ENCODE data around the gene MATN1.

Gene MATN1

DNA sequence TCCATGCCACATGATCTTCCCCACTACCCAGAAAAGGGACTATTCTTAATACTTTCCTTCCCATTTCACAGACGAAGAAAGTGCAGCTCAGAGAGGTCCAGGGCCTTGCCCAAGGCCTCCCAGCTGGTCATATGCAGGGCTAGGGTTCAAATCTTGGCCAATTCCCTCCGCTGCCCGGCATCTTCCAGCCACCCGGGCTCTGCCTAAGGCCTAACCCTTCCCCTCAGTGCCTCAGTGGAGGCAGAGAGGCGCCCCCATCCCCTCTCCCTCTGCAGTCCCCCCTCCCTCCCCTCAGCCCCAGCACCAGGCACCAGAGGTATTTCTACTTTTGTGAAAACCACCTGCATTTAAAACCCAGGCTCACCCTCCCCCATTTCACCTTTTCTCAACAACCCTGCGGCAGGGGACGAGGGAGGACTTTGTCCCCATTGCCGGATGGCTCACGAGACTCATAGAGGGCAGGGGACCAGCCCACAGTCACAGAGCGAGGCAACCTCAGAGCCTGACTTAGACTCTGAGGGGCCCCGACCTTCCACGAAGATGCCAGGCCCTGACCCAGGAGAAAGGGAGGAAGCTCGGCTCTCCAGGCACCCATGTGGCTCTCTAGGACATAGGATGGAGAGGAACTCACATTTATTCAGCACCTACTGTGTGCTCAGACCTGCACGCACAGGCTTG is 21.9 kb upstream of the MATN1 start:
- DNase-seq (ENCODE audit: low spot score) = no peak

DNA sequence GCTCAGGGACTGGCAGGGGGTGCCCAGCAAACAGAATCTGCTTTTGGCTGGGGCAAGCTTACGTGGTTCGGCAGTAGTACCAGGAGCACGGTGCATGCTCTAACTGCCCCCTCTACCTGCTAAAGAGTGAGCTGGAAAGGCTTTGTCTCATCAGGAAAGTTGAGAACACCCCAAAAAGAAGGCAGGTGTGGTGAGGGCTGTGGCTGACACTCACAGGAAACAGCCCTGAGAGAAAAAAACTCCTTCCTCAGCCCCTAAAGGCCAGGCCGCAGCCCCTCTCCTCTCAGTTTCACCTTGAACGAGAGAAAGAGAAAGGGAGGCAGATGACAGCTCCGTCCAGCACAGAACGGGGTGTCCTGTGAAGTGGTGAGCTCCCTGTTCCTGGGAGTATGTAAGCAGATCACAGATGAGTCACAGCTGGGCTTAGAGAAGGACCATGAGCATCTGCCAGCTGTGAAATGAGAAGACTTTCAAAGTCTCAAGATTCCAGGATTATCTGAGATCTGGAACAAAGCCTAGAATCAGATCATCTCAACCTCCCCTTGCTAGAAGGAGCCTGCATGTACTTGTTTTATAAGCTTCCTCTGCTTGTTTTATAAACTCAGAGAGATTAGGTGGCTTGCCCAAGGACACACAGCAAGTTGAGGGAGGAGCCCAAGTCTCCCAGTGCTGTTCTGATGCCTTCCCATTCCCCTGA is 20.8 kb upstream of the MATN1 start:
- DNase-seq (ENCODE audit: low spot score) = no peak

DNA sequence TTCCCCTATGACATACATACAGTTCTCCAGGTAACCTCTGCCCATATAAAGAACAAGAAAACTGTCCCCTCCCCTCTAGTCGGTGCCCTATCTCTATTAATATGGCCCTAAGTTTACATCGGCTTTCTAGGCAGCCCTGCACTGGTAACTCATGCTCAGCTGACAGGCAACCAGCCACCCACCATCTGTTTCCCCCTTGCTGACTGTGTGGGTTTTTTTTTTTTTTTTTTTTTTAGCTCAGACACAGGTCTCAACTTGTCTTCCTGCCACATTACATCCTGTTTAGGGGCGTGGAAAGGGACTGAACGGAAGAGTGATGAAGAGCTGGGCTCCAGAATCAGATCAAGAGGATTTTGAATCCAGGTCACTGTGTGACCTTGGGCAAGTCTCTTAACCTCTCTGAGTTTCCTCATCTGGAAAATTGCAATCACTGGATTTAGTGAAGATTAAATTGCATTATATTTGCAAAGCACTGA is 20.2 kb upstream of the MATN1 start:
- no peak for DNase-seq (ENCODE audit: low spot score)

GRCh38 chr1:30742963-30743559 is 19.7 kb upstream of the MATN1 start:
- no peak for DNase-seq (ENCODE audit: low spot score)

- no peak for DNase-seq (ENCODE audit: low spot score)
Measured at GRCh38 chr1:30742300-30742962, 19.0 kb upstream of the MATN1 start.

GRCh38 chr1:30741239-30741894 is 18.0 kb upstream of the MATN1 start:
- DNase-seq (ENCODE audit: low spot score) = no peak

DNA sequence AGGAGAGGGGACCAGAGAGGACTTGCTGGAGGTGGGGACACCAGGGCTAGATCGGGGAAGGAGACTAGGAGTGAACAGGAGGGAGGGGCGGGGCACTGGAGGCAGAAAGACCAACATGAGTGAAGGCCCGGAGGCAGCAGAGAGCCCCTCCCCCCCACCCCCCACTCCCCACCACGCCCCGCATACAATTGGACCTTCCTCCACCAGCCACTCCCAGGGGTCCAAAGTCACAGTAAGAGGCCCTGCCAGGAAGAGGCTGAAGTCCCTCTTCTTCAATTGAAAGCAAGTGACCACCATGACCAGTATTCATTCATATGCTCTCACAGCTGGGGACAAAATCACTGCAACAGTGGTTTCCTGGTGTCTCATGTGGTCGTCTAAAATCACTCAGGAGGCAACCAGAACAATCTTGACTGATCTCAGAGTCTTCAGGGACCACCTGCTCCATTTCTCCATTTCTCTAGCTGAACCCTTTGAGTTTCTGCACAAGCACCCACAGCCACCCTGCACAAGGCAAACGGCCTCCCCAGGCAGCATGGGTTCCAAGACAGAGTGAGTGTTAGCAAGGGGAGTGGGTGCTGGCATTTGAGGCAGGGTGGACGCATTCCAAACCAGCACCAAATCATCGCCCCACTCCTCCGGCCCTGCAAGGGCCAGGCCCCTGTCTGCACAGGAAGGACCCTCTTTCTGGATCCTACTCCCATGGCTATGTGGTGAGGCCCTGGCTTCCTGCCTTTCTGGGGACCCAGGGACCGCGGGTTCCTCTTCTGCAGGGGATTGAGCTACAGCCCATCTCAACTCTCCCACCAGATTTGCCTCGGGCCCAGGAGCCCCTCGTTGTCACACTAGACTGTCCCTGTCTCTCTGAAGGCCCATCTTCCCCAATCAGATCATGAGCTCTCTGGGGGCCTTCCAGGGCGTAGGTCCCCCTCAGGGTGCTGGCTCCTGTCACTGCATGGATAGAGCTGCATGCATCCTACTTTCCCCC is 17.2 kb upstream of the MATN1 start:
- no peak for DNase-seq (ENCODE audit: low spot score)

DNA sequence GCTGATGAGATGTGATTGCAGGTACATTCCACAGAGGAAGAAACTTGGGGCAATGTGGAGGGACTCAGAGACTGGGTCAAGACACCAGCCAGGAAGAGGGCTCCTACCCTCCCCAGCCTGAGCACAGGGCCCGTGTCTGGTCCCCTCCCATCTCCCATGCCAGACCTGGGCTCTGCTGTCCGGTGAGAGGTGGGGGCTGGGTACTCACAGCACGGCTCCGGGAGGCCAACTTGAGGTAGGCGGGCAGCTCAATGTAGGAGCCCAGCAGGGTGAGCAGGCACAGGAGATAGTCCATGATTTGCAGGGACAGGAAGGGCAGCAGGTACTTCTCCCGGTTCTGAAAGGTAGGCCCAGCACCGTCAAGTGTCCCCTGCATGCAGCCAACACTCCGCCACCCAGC is 16.2 kb upstream of the MATN1 start:
- no peak for DNase-seq (ENCODE audit: low spot score)

GRCh38 chr1:30738715-30739559 is 15.6 kb upstream of the MATN1 start:
- no peak for DNase-seq (ENCODE audit: low spot score)

DNA sequence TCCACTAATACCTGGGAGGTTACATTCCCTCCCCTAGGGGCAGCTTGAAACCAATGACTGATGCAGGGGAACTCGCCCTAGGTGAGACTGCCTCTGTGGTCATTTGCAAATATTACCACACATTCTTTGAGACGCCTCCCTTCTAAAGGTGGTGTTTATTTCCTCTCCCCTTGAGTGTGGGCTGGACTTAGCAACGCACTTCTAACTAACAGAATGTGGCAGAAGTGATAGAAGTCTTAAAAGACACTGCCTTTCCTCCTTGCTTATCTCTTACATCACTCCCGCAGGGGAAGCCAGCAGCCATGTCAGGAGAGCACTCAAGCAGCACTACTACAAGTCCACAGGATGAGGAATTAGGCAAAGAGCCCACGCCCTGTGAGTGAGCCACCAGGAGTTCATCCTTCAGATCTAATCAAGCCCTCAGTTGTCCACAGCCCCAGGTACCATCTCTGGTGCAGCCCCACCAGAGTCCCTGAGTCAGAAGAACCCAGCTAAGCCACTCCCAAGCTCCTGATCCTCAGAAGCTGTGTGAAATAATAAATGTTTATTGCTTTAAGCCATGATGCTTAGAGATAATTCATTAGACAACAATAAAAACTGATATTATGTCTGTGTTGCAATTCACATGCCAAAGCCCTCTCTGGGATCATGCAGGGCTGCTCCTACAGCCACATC is 14.8 kb upstream of the MATN1 start:
- DNase-seq (ENCODE audit: low spot score) = no peak

- DNase-seq (ENCODE audit: low spot score) = no peak
Measured at GRCh38 chr1:30737357-30738039, 14.1 kb upstream of the MATN1 start.

- DNase-seq (ENCODE audit: low spot score) = no peak
Measured at GRCh38 chr1:30735668-30736498, 12.5 kb upstream of the MATN1 start.

DNA sequence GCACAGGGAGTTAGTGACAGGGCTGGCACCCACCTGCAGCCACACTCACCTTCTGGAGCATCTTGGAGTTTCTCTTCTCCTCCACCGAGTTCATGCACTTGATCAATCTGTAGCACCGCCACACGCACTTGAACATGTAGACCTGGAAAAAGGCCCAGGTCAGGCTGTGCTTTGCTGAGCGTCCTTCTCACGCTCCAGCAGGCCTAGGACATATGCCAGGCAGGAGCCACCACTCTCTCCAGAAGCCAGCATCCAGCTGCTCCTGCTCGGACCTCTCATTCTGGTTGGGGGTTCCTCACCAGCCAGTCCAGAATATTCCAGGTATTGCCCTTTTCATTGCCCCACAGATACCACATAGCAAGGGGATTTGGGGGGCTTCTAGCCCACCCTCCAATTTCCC is 11.7 kb upstream of the MATN1 start:
- DNase-seq (ENCODE audit: low spot score) = no peak

GRCh38 chr1:30734580-30734979 is 11.2 kb upstream of the MATN1 start:
- no peak for DNase-seq (ENCODE audit: low spot score)

DNA sequence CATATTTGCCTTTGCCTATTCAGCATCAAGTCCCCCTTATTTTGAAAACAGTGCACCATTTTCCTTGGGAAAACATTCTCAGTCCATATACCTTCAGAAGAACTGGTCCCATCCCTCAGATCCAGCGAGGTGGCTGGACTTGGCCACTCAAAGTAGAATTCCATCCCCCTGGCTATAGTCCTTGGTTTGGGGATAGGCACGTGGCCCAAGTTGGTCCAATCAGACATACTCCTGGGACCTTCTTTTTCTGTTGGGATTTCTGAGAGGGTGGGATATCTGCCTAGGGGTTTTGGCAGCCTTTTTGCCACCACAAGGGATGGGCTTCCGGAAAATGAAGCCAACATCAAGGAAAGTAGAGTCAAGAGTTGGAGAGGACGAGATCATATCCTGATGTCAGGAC is 10.7 kb upstream of the MATN1 start:
- no peak for DNase-seq (ENCODE audit: low spot score)

DNA sequence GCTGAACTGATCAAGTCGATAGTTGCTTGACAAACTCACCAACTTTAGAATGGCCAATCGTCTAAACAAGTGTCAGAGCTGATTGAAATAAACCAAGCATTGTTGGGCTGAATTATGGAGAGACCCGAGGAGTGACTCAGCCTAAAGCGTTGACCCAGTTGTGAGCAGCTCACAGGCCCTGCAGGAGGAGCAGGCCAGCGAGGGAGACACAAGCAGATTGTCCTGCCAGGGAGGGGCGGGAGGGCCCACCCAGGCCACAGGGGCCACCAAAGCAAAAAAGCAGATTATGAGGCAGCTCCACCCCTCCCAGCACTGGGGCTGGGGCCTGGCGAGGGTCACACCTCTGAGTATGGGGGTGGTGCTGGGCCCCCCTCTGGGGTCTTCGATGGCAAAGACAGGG is 10.1 kb upstream of the MATN1 start:
- DNase-seq (ENCODE audit: low spot score) = no peak

- DNase-seq (ENCODE audit: low spot score) = no peak
Measured at GRCh38 chr1:30732277-30732996, 9.1 kb upstream of the MATN1 start.
